Measurements from ENCODE around the gene SECISBP2L. TPM values are rescaled to one million over a fixed set of nuclear protein-coding genes. Genes with fewer than 3 reads are reported as not detected.

Gene SECISBP2L
- total RNA-seq, 1 donor from 2014 or later, result 21.0 TPM

DNA sequence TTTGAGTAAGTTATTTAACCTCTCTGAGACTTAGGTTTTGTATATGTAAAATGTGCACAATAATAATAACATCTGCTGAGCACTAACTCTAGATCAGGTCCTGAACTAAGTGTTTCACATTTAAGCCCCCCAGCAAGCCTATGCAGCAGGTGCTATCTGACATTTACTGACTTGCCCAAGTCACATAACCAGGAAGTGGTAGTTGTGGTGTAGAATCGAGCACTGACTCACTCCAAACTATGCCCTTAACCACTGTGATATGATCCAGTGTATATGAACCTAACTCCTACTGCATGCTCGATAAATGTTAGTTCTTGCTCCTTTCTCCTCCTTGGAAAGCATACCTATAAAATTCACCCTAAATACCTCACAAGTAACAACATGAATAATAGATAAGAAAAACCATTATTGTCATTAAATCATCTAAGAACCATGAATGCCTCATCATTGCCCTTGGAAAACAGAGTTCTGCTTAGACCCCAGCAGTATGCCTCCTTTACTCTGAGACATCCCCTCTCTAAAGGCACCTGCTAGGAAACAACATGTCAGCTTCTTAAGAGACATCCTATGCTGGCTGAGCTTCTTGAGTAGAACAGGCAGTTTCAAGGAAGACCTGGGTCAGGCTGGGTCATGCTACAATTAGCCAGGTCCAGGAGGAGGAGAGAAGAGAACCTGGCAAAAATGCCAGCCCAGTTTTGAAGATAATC lies 79.5 kb downstream of the SECISBP2L start:
- ATAC-seq, result no peak
- no peak for DNase-seq (ENCODE audit: low spot score)

DNA sequence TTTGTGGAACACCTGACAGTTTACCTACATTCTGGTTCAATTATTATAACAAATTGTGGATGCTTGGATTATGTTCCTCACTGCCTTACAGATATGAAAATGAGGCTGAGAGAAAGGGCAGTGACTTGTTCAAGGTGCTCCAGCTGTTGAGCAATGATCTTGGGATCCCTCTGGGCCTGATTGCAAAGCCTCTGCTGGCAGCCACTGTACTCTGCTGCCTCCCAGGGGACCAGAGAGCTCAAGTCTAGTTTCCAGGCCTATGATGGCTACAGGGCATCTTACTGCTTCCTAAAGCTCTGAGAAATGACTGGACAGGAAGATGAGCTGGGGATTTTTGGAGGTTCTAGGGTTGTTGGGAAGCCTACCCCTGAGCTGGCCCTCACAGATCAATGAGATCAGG lies 80.3 kb downstream of the SECISBP2L start:
- no peak for ATAC-seq
- no peak for DNase-seq (ENCODE audit: low spot score)

DNA sequence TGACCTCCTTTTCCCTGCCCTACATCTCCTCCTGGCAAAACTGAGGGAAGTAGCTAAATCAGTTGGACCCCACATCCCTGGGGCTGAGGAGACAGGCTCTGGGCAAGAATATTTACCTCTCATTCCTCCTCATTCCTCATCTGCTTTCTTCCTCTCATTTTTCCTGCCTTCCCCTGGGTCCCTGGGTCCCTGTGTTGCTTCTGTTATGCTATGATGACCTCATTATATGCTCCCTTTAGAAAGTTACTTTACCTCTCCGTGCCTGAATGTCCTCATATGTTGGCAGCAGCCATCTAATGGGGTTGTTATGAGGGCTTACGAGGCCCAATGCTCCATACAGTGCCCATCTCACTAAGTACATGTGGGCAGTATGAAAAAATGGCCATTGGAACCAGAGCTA lies 81.3 kb downstream of the SECISBP2L start:
- DNase-seq (ENCODE audit: low spot score) (no peak), ATAC-seq (no peak)

DNA sequence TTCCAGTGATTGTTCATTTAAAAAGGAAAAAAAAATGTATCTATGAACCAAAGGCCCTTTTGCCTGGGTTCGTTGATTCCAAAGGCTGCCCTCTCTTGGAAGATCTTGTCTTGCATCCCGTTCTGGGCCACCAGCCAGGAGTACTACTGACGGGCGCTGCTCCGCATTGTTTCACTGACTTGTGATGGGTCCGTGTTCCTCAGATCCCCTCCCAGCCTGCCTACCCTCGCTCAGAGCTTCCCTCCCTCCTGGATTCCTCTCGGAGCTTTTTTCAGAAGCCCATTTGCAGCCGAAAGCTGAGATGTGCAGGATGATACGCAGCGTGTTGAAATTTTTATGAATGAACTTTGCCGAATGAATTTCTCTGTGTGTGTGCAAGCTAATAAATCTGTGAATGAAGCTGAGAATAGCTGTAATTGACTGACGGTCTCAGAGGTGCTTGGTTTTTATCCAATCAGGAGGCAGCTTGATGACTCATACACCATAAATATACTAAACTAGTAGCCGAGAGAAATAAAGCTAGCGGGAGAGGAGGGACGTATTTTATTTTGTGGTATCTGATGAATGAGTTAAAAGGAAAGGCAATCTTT lies 82.6 kb downstream of the SECISBP2L start, which contains the start of gene SHC4:
TSS of gene SHC4 (minus strand) at position 396 of the 590 bp plus-strand sequence. CDS start 904 bp downstream, outside the sequence.
- DNase-seq (ENCODE audit: low spot score), result peak; percentile 58
- peak; percentile 78 for ATAC-seq

DNA sequence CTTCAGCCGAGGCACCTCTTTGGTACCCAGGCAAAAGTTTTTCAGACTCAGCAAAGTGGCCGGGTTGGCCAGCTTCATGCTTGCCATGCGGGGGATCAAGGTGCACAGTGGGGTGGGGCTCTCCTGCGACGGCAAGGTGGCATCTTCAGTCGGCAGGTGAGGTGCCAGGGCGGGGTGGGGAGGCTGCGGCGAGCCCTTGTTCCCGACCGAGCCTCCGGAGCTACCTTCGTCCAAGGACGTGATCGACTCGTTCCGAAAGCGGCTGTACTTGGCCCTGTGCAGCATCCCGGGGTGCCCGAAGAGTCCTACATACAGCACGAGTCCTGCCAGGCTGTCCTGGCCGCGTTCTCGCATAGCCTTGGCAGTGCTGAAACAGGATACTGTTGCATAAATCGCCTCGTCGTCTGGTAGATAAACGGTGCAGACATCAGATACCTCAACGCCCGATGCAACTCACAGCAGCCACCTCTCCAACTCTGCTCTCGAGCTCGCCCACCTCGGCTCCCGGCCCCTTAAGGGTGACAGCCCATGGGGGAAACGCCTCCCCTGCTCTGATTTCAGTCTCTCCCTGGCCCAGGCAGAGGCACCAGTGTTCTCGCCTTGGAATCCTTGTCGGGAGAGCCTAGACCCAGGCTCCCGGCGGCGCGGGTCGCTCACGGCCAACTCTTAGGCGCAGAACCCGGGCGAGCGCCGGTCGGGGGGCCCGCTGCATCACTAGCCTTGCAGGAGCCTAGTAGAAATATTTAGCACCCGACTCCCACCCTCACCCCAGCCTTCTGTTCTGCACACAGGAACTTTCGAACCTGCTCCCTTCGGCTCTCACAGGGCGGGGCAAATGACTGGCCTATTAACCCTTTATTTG lies 83.4 kb downstream of the SECISBP2L start:
- peak; percentile 95 for ATAC-seq
- DNase-seq (ENCODE audit: low spot score), result peak; percentile 58

DNA sequence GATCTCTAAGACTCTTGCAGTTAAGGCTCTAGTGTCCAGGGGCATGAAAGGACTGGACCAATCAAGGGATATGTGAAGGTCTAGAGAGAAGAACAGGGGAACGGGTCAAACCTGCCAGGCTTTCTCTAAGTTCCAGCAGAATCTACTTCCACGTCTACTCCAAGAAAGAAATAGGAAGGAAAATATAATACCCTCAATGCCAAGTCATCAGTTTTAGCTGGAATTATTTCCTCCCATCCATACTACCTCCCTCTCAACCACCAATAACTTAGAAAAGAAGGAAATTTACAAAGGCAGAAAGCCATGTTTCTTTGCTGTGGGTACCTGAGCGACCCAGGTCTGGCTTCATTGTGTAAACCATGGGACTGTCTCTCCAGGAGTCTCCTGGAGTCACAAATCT lies 90.3 kb downstream of the SECISBP2L start:
- no peak for ATAC-seq
- no peak for DNase-seq (ENCODE audit: low spot score)

DNA sequence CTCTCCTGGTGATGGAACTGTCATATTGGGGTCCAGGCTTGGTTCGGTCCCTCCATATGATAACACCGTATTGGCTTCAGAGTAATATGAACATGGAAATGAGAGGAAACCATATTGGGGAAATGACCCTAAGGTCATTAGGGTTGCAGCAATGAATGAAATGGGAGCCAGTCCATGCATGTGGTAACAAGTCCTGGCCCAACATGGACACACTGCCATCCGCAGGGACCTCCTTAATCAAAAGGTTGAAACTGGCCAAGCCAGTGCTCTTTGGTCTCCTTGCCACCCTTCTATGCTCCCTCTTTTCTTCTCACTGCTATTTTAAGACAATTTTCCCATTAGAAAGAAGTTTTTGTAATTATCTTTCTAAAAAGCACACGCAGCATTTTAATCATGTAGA lies 90.9 kb downstream of the SECISBP2L start:
- no peak for ATAC-seq
- DNase-seq (ENCODE audit: low spot score), result no peak

DNA sequence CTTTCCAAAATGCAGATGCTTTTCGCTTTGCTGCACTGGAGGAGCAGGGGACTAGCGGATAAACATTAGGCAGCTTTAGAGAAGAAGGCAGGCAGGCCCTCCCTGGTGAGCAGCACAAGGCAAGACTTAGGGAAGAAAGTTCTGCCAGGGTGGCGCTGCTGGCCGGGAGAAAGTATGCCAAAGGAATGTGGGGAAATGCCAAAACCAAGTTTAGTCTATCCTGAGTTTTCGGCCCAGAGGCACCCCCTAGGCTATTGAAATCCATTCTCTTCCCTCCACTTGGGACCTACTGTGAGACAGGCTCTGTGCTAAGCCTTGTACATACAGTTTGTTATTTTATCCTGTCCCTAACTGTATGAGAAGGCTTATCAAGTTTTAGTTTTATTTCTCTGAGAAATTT lies 91.7 kb downstream of the SECISBP2L start:
- DNase-seq (ENCODE audit: low spot score) (no peak), ATAC-seq (no peak)

DNA sequence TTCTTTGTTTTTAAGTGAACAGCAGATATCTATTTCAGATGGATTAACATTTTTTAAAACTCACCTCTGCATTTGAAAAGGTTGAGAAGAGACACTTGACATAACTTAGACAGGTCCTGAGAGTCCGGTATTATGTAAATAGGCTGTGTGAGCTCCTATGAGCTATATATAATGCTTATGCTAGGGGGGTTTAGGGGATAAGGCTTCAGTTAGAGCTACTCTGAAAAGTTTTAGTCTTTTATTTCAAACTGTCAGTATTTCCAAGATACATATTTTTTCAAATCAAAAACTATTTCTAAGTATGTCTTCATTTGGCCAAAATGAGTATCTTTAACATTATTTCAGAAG lies 99.4 kb downstream of the SECISBP2L start:
- DNase-seq (ENCODE audit: low spot score), result no peak
- no peak for ATAC-seq

DNA sequence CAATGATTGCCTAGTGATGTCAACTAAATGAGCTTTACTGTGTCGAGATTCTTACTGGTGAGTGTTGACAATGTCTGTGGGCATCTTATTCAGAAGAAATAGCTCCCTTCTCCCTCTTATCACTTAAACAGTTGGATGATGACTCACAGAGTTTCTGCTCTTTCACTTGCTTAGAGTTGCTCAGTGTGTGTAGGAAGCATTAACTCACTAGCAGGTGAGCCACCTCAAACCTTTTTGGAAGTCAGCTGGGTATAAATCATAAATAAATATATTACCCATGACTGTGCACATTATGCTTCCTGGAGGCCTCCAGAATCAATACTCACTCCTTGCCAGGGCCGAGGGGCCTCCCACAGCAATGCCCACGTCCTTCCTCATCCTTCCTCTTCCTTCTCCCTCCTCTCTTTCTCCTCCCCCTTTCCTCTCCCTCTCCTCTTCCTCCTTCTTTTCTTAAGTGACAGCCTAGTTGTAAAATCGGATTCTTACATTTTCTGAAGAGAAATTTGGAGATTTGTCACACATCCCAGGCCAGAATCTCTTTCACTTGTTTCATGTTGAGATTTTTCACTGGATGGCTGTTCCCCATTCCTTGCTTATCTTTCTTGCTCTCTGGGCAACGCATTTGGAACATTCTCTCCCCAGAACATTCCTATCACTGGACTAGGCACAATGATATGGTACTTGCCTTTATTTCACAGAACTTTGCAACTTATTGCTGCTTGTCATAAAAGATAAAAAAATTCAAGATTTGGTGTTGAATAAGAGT lies 100.0 kb downstream of the SECISBP2L start:
- DNase-seq (ENCODE audit: low spot score) (no peak), ATAC-seq (no peak)

DNA sequence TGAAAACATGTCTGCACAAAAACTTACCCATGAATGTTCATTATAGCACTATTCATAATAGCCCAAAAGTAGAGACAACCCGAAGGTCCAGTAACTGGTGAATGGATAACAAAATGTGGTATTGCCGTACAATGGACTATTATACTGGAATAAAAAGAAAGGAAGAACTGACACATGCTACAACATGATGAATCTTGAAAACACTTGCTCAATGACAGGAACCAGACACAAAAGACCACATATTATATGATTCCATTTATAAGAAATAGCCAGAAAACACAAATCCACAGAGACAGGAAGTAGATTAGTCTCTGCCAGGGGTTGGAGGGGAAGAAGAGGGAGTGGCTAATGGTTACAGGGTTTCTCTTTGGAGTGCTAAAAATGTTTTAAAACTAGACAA lies 100.9 kb downstream of the SECISBP2L start:
- DNase-seq (ENCODE audit: low spot score) (no peak), ATAC-seq (no peak)

DNA sequence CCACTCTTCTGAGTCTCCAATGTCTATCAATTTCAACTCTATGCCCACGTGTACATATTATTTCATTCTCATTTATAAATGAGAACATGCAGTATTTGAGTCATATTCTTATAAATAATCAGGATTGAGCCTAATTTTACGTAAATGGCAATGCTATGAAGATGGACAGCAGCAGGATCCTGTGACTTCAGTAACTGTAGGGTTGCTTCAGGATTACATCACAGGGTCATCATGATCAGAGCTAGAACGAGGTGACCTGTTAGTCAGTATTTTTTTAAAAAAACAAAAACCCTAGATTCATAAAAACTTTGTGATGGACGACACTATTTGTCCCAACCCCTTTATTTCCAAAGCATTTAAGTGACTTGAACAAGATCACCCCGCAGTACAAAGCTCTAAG lies 104.3 kb downstream of the SECISBP2L start:
- no peak for ATAC-seq
- DNase-seq (ENCODE audit: low spot score), result no peak

DNA sequence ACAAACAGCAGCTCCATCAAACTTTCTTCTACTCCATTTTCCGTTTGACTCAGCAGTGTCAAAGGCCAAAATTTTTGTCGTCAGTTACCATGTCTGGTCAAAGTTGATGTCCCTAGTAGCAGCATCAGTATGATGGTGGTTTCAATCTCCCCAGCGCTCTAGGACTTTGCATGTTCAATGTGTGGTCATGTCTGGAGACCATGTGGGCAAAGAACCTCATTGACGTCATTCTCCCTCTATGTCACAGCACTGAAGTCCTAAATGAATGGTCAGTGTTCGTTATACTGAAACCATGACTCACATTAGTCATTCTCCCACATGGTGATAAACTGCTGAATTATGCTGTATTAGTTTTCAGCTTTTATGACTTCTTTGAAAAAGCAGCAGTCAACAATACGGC lies 105.7 kb downstream of the SECISBP2L start:
- ATAC-seq (no peak), DNase-seq (ENCODE audit: low spot score) (no peak)

DNA sequence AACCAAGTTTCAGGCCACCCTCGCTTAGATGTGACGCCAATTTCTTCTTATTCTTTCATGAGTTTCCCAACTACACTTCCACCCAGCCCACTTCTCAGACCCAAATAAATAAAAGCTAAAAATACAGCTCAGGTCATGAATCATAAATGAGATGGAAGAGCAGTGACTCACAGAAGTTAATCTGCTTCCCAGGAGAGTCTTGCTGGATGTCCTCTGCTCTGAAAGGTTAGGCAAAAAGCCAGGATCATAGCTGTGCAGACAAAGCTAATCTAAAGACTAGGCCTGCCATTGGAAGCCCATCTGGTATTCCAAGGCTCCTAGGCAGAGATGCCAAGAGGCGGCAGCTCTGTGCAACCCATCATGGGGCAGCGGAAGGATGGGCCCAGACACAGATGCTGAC lies 106.6 kb downstream of the SECISBP2L start:
- ATAC-seq (no peak), DNase-seq (ENCODE audit: low spot score) (no peak)

Other genes with a start within 250 kb of the SECISBP2L start
- gene CEP152, start 235.4 kb downstream of the SECISBP2L start, total RNA-seq, result 1.3 TPM
- gene EID1, start 168.3 kb downstream of the SECISBP2L start, total RNA-seq, result 46.1 TPM
- 0.15 TPM for gene SHC4, start 82.5 kb downstream of the SECISBP2L start, total RNA-seq
- 23.5 TPM for gene COPS2, start 109.2 kb upstream of the SECISBP2L start, total RNA-seq
- gene GALK2, start 123.8 kb upstream of the SECISBP2L start, total RNA-seq, result 29.7 TPM